ENCODE measurements around the gene DCTN4. TPM values are rescaled to one million over a fixed set of nuclear protein-coding genes. Genes with fewer than 3 reads are reported as not detected.

The DCTN4 gene
- total RNA-seq, 4 donors from 2014 or later = 41.7 to 75.9 (median 54.1) TPM

DNA sequence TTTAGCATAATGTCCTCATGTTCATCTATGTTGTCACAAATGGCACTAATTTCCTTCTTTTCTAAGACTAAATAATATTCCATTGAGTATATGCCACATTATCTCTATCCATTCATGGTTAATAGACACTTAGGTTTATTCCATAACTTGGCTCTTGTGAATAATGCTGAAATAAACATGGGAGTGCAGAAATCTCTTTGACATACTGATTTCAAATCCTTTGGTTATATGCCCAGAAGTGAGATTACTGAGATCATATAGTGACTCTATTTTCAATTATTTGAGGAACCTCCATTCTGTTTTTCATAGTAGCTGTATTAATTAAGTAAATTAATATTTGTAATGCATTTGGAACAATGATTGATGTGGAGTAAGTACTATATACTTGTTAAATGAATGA lies 32.7 kb upstream of the DCTN4 start:
- H3K27ac ChIP-seq = peak overlapping the region in 1 of 4 donors; percentile 51
- TF ChIP-seq CTCF (IDR thresholded peaks at IDR 0.05) (no peak), POLR2A (IDR thresholded peaks at IDR 0.05) (no peak)
- no peaks in the 10 kb centered on the region for H3K27me3 ChIP-seq
- peaks cover 0 to 13% (median 0%) of the 10 kb centered on the region in 3 donors for H3K36me3 ChIP-seq
- no peak for DNase-seq
- H3K4me3 ChIP-seq = no peak overlapping the region
- H3K4me1 ChIP-seq = peaks cover 0 to 38% (median 2%) of the 10 kb centered on the region in 4 donors
- no peaks in the 10 kb centered on the region for H3K9me3 ChIP-seq

GRCh38 chr5:150789943-150790611 lies 31.3 kb upstream of the DCTN4 start:
- H3K9me3 ChIP-seq = no peaks in the 10 kb centered on the region
- H3K27me3 ChIP-seq = no peaks in the 10 kb centered on the region
- H3K36me3 ChIP-seq = no peaks in the 10 kb centered on the region
- peak in 1 of 3 donors; percentile 66 for DNase-seq
- peak overlapping the region in 3 of 4 donors; percentile 20 to 68 (median 51) for H3K27ac ChIP-seq
- no peak overlapping the region for H3K4me3 ChIP-seq
- peaks cover 0 to 45% (median 2%) of the 10 kb centered on the region in 4 donors for H3K4me1 ChIP-seq
- TF ChIP-seq POLR2A (IDR thresholded peaks at IDR 0.05) (no peak), CTCF (IDR thresholded peaks at IDR 0.05) (no peak)

- H3K27me3 ChIP-seq = no peaks in the 10 kb centered on the region
- no peak for TF ChIP-seq POLR2A (IDR thresholded peaks at IDR 0.05)
- TF ChIP-seq CTCF (IDR thresholded peaks at IDR 0.05) = no peak
- H3K36me3 ChIP-seq = no peaks in the 10 kb centered on the region
- H3K27ac ChIP-seq = peak overlapping the region in 3 of 4 donors; percentile 20 to 68 (median 51)
- H3K9me3 ChIP-seq = no peaks in the 10 kb centered on the region
- DNase-seq = no peak
- H3K4me3 ChIP-seq = no peak overlapping the region
- peaks cover 0 to 52% (median 2%) of the 10 kb centered on the region in 4 donors for H3K4me1 ChIP-seq
Measured at GRCh38 chr5:150789450-150789849, 30.6 kb upstream of the DCTN4 start.

- Histone ChIP-seq H3K4me3 (no peak overlapping the region), H3K36me3 (no peaks in the 10 kb centered on the region), H3K27me3 (no peaks in the 10 kb centered on the region), H3K9me3 (no peaks in the 10 kb centered on the region), H3K27ac (peak overlapping the region in 1 of 4 donors; percentile 51), H3K4me1 (peaks cover 0 to 56% (median 5%) of the 10 kb centered on the region in 4 donors)
- DNase-seq = no peak
- no peak for TF ChIP-seq CTCF (IDR thresholded peaks at IDR 0.05)
- no peak for TF ChIP-seq POLR2A (IDR thresholded peaks at IDR 0.05)
Measured at GRCh38 chr5:150788977-150789376, 30.2 kb upstream of the DCTN4 start.

- Histone ChIP-seq H3K4me1 (peaks cover 0 to 69% (median 10%) of the 10 kb centered on the region in 4 donors), H3K27ac (peak overlapping the region in 2 of 4 donors; percentile 26)
Measured at GRCh38 chr5:150787656-150788055, 28.8 kb upstream of the DCTN4 start.

More at GRCh38 chr5:150787656-150788055, 28.8 kb upstream of the DCTN4 start:
- no peaks in the 10 kb centered on the region for H3K9me3 ChIP-seq
- TF ChIP-seq CTCF (IDR thresholded peaks at IDR 0.05) = no peak
- no peak for TF ChIP-seq POLR2A (IDR thresholded peaks at IDR 0.05)
- H3K4me3 ChIP-seq = no peak overlapping the region
- DNase-seq = no peak
- no peaks in the 10 kb centered on the region for H3K27me3 ChIP-seq
- no peaks in the 10 kb centered on the region for H3K36me3 ChIP-seq

All from Peyer's patch (tissue), 4 donors.